ENCODE measurements around the gene UCP3. TPM values are rescaled to one million over a fixed set of nuclear protein-coding genes. Genes with fewer than 3 reads are reported as not detected.

Gene UCP3
- total RNA-seq, 2 experiments from 2014 or later, result 2.4 to 3.2 TPM

DNA sequence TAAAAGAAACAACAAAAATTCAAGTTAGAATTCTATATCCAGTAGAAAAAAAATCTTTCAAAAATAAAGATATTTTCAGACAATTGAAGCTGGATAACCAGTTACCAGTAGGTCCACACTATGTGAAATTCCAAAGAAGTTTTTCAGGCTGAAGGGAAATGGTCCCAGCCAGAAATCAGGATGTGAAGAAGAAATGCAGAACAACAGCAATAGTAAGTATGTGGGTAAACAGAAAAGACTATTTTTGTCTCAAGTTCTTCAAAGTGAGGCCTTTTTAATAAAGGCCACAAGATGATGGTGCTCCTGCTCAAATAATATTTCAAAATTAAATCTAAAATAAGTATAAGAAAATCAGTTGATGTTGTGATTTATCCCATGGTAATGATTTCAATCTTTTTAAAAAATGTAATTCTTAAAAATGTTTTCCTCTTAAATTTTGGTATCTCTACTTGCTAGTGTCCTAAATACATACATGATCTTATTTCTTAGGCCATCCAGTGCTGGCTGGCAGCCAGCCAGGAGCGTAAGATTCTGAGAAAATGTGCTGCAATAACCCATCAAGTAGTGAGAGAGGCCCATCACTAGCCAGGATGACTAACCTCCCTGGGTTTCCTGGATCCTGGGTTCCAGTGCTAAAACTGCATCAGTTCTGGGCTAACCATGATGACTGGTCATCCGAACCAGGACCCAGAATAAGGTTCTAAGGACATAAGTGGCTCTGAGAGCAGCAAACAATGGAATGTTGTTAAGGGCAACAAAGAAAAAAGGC lies 15.6 kb upstream of the UCP3 start:
- no peaks in the 10 kb centered on the region for H4K20me1 ChIP-seq (ENCODE audit: insufficient read depth, low read length)
- intact Hi-C loops (cut with micrococcal nuclease; ENCODE audit: unreplicated experiment), result no loop called here
- H3K4me1 ChIP-seq (ENCODE audit: insufficient read depth, low read length, poor library complexity, severe bottlenecking), result peaks cover 18% of the 10 kb centered on the region
- no peak overlapping the region for H2AFZ ChIP-seq (ENCODE audit: low read length)
- no peak overlapping the region for H3K4me2 ChIP-seq (ENCODE audit: low read length)
- no peaks in the 10 kb centered on the region for H3K9me2 ChIP-seq (ENCODE audit: insufficient read depth, low read length)
- H3K4me3 ChIP-seq (ENCODE audit: low read depth, low read length, poor library complexity, severe bottlenecking), result no peak overlapping the region
- BruUV-seq (replicated peaks), result no TSS peak
- ChIA-PET CTCF (ENCODE audit: unreplicated experiment) (no interaction called here), POLR2A (no interaction called here)
- TF ChIP-seq EZH2phosphoT487 (IDR thresholded peaks at IDR 0.05; ENCODE audit: borderline replicate concordance, low read depth, low read length), result no peak
- TF ChIP-seq CTCF (conservative IDR thresholded peaks at IDR 0.05; ENCODE audit: low read length), result no peak
- H3K36me3 ChIP-seq (ENCODE audit: insufficient read depth, low read length), result peaks cover 7% of the 10 kb centered on the region; the same call in 1 of the 2 replicates
- no peaks in the 10 kb centered on the region for H3K9me3 ChIP-seq (ENCODE audit: low read length)
- no peaks in the 10 kb centered on the region for H3K79me2 ChIP-seq (ENCODE audit: insufficient read depth, low read depth, low read length)
- no peak overlapping the region for H3K27ac ChIP-seq (ENCODE audit: low read depth, low read length, poor library complexity, severe bottlenecking)
- DNase-seq (ENCODE audit: low spot score), result no peak

DNA sequence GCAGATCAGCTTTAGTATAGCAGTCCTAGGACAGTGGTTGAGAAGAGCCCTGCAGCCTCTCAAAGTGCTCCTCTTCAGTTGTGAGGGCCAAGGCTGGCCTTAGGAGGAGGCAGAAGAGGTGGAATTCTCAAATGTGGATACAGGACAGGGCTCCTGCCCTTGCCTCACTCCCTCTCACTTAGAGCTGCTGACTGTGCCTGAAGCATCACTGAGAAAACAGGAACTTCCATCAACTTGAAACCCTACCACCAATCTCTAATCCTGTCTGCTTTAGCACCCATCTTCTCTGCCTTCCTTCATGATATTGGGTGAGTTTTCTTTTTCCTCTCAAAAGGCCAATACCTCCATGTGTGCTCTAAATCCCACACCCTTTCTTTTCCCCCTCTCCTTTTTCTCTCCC lies 14.4 kb upstream of the UCP3 start:
- no peaks in the 10 kb centered on the region for H3K9me3 ChIP-seq (ENCODE audit: low read length)
- ChIA-PET CTCF (ENCODE audit: unreplicated experiment) (no interaction called here), POLR2A (no interaction called here)
- no peaks in the 10 kb centered on the region for H3K79me2 ChIP-seq (ENCODE audit: insufficient read depth, low read depth, low read length)
- BruUV-seq (replicated peaks), result no TSS peak
- no peak overlapping the region for H2AFZ ChIP-seq (ENCODE audit: low read length)
- intact Hi-C loops (cut with micrococcal nuclease; ENCODE audit: unreplicated experiment), result no loop called here
- H4K20me1 ChIP-seq (ENCODE audit: insufficient read depth, low read length), result no peaks in the 10 kb centered on the region
- H3K4me2 ChIP-seq (ENCODE audit: low read length), result no peak overlapping the region
- H3K9me2 ChIP-seq (ENCODE audit: insufficient read depth, low read length), result no peaks in the 10 kb centered on the region
- no peak overlapping the region for H3K27ac ChIP-seq (ENCODE audit: low read depth, low read length, poor library complexity, severe bottlenecking)
- H3K36me3 ChIP-seq (ENCODE audit: insufficient read depth, low read length), result peaks cover 7% of the 10 kb centered on the region; the same call in 1 of the 2 replicates
- H3K4me1 ChIP-seq (ENCODE audit: insufficient read depth, low read length, poor library complexity, severe bottlenecking), result peaks cover 18% of the 10 kb centered on the region
- TF ChIP-seq CTCF (conservative IDR thresholded peaks at IDR 0.05; ENCODE audit: low read length) (no peak), EZH2phosphoT487 (IDR thresholded peaks at IDR 0.05; ENCODE audit: borderline replicate concordance, low read depth, low read length) (no peak)
- H3K4me3 ChIP-seq (ENCODE audit: low read depth, low read length, poor library complexity, severe bottlenecking), result no peak overlapping the region
- no peak for DNase-seq (ENCODE audit: low spot score)

GRCh38 chr11:74022546-74022945 lies 13.7 kb upstream of the UCP3 start:
- Histone ChIP-seq H3K27ac (ENCODE audit: low read depth, low read length, poor library complexity, severe bottlenecking) (no peak overlapping the region), H4K20me1 (ENCODE audit: insufficient read depth, low read length) (no peaks in the 10 kb centered on the region), H3K9me2 (ENCODE audit: insufficient read depth, low read length) (no peaks in the 10 kb centered on the region), H3K4me2 (ENCODE audit: low read length) (no peak overlapping the region), H3K4me1 (ENCODE audit: insufficient read depth, low read length, poor library complexity, severe bottlenecking) (peaks cover 18% of the 10 kb centered on the region), H3K36me3 (ENCODE audit: insufficient read depth, low read length) (peaks cover 7% of the 10 kb centered on the region; the same call in 1 of the 2 replicates), H3K9me3 (ENCODE audit: low read length) (no peaks in the 10 kb centered on the region), H2AFZ (ENCODE audit: low read length) (no peak overlapping the region), H3K4me3 (ENCODE audit: low read depth, low read length, poor library complexity, severe bottlenecking) (no peak overlapping the region), H3K79me2 (ENCODE audit: insufficient read depth, low read depth, low read length) (no peaks in the 10 kb centered on the region)
- ChIA-PET POLR2A (no interaction called here), CTCF (ENCODE audit: unreplicated experiment) (no interaction called here)
- no TSS peak for BruUV-seq (replicated peaks)
- no peak for DNase-seq (ENCODE audit: low spot score)
- TF ChIP-seq CTCF (conservative IDR thresholded peaks at IDR 0.05; ENCODE audit: low read length), result no peak
- intact Hi-C loops (cut with micrococcal nuclease; ENCODE audit: unreplicated experiment), result no loop called here
